Testis (tissue), 3 donors: ENCODE data around the gene CHCHD6. TPM values are rescaled to one million over a fixed set of nuclear protein-coding genes. Genes with fewer than 3 reads are reported as not detected.

Experiments
- DNase-seq: peaks from one replicate; pipeline ENCODE4 v3.0.0-alpha.2; 2019
- H3K27ac ChIP-seq, 2 donors: fragments of 200-600 bp; sonication (generic); one replicate each; pipeline ENCODE4 v1.5.1; 2019
- H3K27me3 ChIP-seq: fragments of 200-600 bp; sonication (generic); one replicate; pipeline ENCODE4 v1.5.1; 2019
- H3K36me3 ChIP-seq: fragments of 200-600 bp; sonication (generic); one replicate; pipeline ENCODE4 v1.5.1; 2017; ENCODE audit warnings: low read depth; ENCODE audit errors: missing control alignments
- H3K4me1 ChIP-seq: fragments of 200-600 bp; sonication (generic); one replicate; pipeline ENCODE4 v1.5.1; 2019
- H3K4me3 ChIP-seq, 2 donors: fragments of 200-600 bp; sonication (generic); one replicate each; pipeline ENCODE4 v1.5.1; 2017 to 2019
- H3K9me3 ChIP-seq: fragments of 200-600 bp; sonication (generic); one replicate; pipeline ENCODE4 v1.5.1; 2017
- CTCF ChIP-seq, 3 experiments: fragments of 450-650 bp in 2 of 3; fragments of 200-600 bp in 1 of 3; sonication (generic) in 1 of 3; IDR thresholded peaks; one replicate each; pipeline ENCODE4 v1.5.1; 2016 to 2019; ENCODE audit warnings: antibody characterized with exemption in 3 of 3, mild to moderate bottlenecking in 2 of 3, moderate library complexity in 1 of 3
- POLR2A ChIP-seq: fragments of 450-650 bp; IDR thresholded peaks from one replicate; pipeline ENCODE4 v1.6.1; 2017; ENCODE audit warnings: antibody characterized with exemption, mild to moderate bottlenecking, moderate library complexity
- whole genome bisulfite sequencing, 2 donors: methylation state at CpG; one replicate each; pipeline ENCODE4 v1.1.5; 2018; 5-methylcytosine and 5-hydroxymethylcytosine counted together
- intact Hi-C: fragments of 100-400 bp; cut with DNase I; formaldehyde crosslinking; loops from one replicate; pipeline ENCODE4 v1.15.1; 2023; ENCODE audit warnings: low total_unique reads
- polyA plus RNA-seq: library from polyadenylated mRNA; stranded (reverse); fragments of 350-450 nt; fragmentation: Illumina TruSeq; extraction: RNeasy Lipid Tissue Mini Kit (QIAGEN cat#74804); gene quantifications from one replicate; pipeline ENCODE4 v1.2.3, GENCODE V29; 2014; ENCODE audit warnings: low read depth, low replicate concordance; ENCODE audit not compliant: insufficient read depth
- total RNA-seq, 2 donors: library from RNA; depleted of rRNA; stranded (reverse); fragments of >200 nt; gene quantifications; one replicate each; pipeline ENCODE4 v1.2.3, GENCODE V29; 2016

CHCHD6 gene
- total and polyA plus RNA-seq, 3 donors from 2014 or later: 47.6 to 84.6 (median 49.9) TPM

- H3K9me3 ChIP-seq: no peaks in the 10 kb centered on the region
- H3K36me3 ChIP-seq: no peaks in the 10 kb centered on the region
- intact Hi-C loops: no loop called here
- H3K27ac ChIP-seq: no peak overlapping the region
- H3K4me1 ChIP-seq: peaks cover 21% of the 10 kb centered on the region
- H3K27me3 ChIP-seq: no peaks in the 10 kb centered on the region
- WGBS, 2 donors: 97% methylated on average over 6 of the region's 7 CpGs; no CpG with 5 or more reads in 1 of the 2 donors
- no peak for DNase-seq
- TF ChIP-seq CTCF (IDR thresholded peaks at IDR 0.05): no peak
- H3K4me3 ChIP-seq: no peak overlapping the region
Measured at GRCh38 chr3:127003601-127004280, 299.7 kb downstream of the CHCHD6 start.

- 90 to 97% methylated on average over 10 to 29 of the region's 32 CpGs for WGBS, 2 donors
- no peaks in the 10 kb centered on the region for H3K27me3 ChIP-seq
- H3K27ac ChIP-seq: no peak overlapping the region
- TF ChIP-seq POLR2A: no peak
- no peak for TF ChIP-seq CTCF (IDR thresholded peaks at IDR 0.05)
- no peaks in the 10 kb centered on the region for H3K36me3 ChIP-seq
- no peak overlapping the region for H3K4me3 ChIP-seq
- no peaks in the 10 kb centered on the region for H3K9me3 ChIP-seq
- DNase-seq: no peak
- H3K4me1 ChIP-seq: peaks cover 17% of the 10 kb centered on the region
- intact Hi-C loops: no loop called here
Measured at GRCh38 chr3:127004641-127005397, 300.8 kb downstream of the CHCHD6 start.

- 94% methylated on average over 15 to 17 of the region's 17 CpGs for WGBS, 2 donors
- intact Hi-C loops: no loop called here
- no peak overlapping the region for H3K4me3 ChIP-seq
- no peaks in the 10 kb centered on the region for H3K9me3 ChIP-seq
- TF ChIP-seq CTCF (IDR thresholded peaks at IDR 0.05) (no peak), POLR2A (no peak)
- no peak for DNase-seq
- H3K27me3 ChIP-seq: no peaks in the 10 kb centered on the region
- no peaks in the 10 kb centered on the region for H3K36me3 ChIP-seq
- H3K4me1 ChIP-seq: peaks cover 17% of the 10 kb centered on the region
- H3K27ac ChIP-seq: no peak overlapping the region
Measured at GRCh38 chr3:127005864-127006500, 301.9 kb downstream of the CHCHD6 start.

- Histone ChIP-seq H3K27me3 (no peaks in the 10 kb centered on the region), H3K9me3 (no peaks in the 10 kb centered on the region), H3K4me1 (peaks cover 10% of the 10 kb centered on the region), H3K27ac (no peak overlapping the region), H3K36me3 (no peaks in the 10 kb centered on the region), H3K4me3 (no peak overlapping the region)
- TF ChIP-seq POLR2A (no peak), CTCF (IDR thresholded peaks at IDR 0.05) (no peak)
- intact Hi-C loops: no loop called here
- 85 to 86% methylated on average over 5 to 8 of the region's 8 CpGs for WGBS, 2 donors
- DNase-seq: no peak
Measured at GRCh38 chr3:127006781-127007436, 302.9 kb downstream of the CHCHD6 start.
